ENCODE results near the gene COL9A3. TPM values are rescaled to one million over a fixed set of nuclear protein-coding genes. Genes with fewer than 3 reads are reported as not detected.
A peak's percentile ranks its signal among the peaks of the same experiment; 100 is the strongest.
"Not testable (repeated sequence)": the region's sequence is repeated elsewhere in the genome, so short reads cannot be mapped to it uniquely, and the experiment has no call there.

COL9A3 gene
- total RNA-seq, 1 donor from 2014 or later, result 2.9 TPM

DNA sequence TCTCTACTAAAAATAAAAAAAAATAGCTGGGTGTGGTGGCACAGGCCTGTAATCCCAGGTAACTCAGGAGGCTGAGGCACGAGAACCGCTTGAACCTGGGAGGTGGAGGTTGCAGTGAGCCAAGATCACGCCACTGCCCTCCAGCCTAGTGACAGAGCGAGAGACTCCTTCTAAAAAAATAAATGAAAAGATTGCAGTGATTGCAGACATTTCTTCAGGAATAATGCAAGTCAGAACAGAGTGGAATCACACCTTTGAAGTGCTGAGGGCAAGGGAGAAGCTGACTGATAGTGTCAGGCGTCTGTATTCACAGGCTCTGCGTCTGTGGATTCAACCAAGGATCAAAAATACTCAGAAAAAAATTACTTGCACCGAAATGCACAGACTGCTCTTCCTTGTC, 47.4 kb downstream of the COL9A3 start:
- no peak for ATAC-seq
- intact Hi-C loops (cut with micrococcal nuclease), result no loop called here

DNA sequence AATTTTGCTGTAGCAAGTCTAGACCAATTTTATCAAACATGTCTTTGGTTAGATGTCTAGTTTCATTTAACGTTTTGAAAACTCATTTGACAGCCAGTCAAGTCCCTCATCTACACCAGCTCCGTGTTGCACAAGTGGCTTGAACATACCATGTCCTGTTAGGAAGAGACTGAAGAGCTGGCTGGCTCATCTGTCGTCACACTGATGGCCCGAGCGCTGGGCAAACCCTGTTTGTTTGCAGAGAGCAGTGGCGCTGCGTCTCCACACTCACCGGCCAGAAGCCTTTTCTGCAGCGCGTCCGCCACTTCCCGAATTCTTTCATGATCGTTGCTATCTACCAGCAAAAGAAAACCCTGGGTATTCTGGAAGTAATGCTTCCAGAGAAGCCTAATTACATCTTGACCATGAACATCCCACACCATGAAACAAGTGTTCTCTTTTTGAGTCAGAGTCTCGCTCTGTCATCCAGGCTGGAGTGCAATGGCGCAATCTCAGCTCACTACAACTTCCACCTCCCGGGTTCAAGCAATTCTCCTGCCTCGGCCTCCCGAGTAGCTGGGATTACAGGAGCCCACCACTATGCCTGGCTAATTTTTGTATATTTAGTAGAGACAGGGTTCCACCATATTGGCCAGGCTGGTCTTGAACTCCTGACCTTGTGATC, 55.5 kb downstream of the COL9A3 start:
- DNase-seq, result no peak
- no peak for ATAC-seq
- intact Hi-C loops (cut with micrococcal nuclease), result loop anchor here (10.0 kb wide), 1 partner anchor 132 kb away; the partner anchor contains the start of gene BHLHE23

More for the DNA sequence above, 47.4 kb downstream of the COL9A3 start:
- no peak for DNase-seq

DNA sequence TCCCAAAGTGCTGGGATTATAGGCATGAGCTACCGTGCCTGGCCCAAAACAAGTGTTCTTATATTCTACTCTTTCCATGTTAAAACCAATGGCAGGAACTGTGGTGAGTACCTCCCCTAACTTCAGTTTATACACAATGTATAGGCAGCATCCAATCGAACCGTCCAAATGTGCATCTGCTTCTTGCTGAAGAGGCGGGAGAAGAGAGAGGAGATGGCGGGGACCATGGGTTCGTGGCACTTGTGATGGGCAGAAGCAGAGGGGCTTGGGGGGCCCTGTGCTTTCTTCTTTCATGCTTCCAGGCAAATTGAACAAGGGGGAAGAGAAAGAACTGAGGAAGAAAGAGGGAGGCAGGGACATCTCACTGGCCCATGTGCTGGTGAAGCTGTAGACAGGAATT, 56.0 kb downstream of the COL9A3 start:
- ATAC-seq, result no peak
- intact Hi-C loops (cut with micrococcal nuclease), result loop anchor here (10.0 kb wide), 1 partner anchor 132 kb away; the partner anchor contains the start of gene BHLHE23
- DNase-seq, result no peak

DNA sequence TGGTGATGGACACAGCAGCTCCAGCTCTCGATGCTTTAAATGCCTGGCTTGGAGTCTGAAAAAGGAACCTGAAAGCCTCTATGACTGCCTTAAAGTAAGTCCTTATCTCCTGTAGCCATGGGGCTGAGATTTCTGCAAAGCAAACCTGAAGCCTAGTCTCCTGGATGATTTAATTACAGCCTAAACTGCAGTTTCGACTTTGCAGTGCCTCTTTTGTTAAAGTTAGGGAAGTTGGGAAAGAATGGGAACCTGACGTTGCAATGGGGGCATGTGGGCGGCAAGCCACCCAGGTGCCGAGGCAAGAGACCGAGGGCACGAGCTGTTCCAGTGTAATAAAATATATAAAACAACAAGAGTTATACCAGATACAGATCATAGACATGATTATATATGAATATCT, 56.4 kb downstream of the COL9A3 start:
- ATAC-seq (no peak), DNase-seq (no peak)
- intact Hi-C loops (cut with micrococcal nuclease), result loop anchor here (10.0 kb wide), 1 partner anchor 132 kb away; the partner anchor contains the start of gene BHLHE23

DNA sequence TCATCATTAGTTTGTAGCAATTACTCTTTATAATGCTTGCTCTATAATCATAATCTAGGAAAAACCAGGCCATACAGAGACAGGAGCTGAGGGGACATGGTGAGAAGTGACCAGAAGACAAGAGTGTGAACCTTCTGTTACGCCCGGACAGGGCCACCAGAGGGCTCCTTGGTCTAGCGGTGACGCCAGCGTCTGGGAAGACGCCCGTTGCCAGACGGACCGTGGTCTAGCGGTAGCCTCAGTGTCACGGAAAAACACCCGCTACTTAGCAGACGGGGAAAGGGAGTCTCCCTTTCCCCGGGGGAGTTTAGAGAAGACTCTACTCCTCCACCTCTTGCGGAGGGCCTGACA, 56.8 kb downstream of the COL9A3 start:
- not testable (repeated sequence) for ATAC-seq
- intact Hi-C loops (cut with micrococcal nuclease), result loop anchor here (10.0 kb wide), 1 partner anchor 131 kb away; the partner anchor contains the start of gene BHLHE23
- peak; percentile 87 for DNase-seq

DNA sequence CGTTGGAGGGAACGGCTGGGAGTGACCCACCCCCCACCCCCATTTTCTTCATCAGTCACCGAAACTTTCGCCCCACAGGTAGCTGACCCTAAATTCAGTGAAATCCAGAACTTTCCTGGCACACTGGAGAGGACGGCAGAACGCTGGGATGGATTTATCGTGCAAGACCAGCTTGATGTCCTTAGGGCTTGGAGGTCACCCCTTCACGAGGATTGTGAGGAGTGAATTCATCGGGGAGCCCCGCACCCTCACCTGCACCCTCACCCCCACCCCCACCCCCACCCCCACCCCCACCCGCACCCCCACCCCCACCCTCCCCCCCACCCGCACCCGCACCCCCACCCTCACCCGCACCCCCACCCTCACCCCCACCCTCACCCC, 58.1 kb downstream of the COL9A3 start:
- DNase-seq (no peak), ATAC-seq (no peak)
- intact Hi-C loops (cut with micrococcal nuclease), result loop anchor here (10.0 kb wide), 1 partner anchor 130 kb away; the partner anchor contains the start of gene BHLHE23

DNA sequence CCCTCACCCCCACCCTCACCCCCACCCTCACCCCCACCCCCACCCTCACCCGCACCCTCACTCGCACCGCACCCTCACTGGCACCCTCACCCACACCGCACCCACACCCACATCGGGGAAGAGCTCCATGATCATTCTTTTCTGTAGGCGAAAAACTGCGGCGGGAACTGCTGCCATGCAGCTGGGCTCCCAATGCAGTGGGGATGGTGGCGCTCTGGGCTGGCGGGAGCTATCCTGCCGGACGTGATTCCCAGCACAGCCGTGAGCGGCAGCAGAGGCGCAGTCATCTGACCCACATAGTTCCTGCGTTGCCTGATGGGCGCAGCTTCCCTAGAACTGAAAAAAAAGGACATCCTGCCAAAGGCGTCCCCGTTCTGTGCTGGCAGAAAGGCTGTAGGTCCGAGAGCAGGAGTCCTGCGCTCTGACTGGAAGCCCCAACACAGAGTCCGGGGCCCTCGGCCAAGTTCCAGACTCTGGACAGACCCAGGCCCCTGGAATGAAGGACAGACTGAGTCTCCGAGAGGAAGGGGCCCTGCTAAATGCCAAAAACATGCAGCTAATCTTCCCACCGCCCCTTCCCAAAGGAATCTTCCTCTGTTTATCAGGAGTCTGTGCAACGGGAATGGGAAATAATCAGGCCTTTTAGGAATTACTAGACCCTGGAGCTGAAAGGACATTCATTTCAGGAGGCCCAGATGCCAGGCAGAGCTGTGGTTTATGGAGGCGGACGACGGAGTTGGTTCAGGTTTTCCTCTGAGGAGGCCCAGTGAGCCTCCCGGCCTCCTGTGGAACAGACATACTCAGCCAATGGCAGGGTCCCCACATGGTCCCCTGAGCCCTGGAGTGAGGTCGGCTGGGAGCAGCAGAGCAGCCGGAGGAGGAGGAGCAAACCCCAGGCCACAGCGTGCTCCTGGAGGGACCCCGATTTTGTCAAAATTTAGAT, 58.8 kb downstream of the COL9A3 start:
- ATAC-seq (peak; percentile 88), DNase-seq (peak; percentile 86)
- intact Hi-C loops (cut with micrococcal nuclease), result loop anchor here (10.0 kb wide), 1 partner anchor 129 kb away; the partner anchor contains the start of gene BHLHE23

DNA sequence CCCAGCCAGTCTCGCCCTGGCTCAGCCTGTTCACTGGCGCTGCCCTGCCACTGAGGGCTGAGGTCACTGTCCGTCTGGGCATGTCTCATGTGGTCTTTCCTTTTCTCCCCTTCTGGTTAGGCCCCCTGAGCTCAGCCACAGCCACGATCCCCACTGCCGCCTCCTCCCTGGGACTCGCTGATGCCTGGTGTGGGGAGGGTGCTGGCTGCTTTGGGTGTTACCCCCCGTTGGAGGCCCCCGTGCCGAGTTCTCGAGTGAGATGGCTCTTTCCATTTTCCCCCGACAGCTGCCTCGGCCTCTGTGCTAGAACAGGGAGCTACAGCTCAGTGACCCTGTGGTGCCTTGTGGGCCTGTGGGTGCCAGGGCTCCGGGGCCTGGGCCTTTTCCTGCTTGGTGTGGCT, 59.7 kb downstream of the COL9A3 start:
- DNase-seq, result no peak
- ATAC-seq, result peak; percentile 3
- intact Hi-C loops (cut with micrococcal nuclease), result loop anchor here (10.0 kb wide), 1 partner anchor 128 kb away; the partner anchor contains the start of gene BHLHE23

DNA sequence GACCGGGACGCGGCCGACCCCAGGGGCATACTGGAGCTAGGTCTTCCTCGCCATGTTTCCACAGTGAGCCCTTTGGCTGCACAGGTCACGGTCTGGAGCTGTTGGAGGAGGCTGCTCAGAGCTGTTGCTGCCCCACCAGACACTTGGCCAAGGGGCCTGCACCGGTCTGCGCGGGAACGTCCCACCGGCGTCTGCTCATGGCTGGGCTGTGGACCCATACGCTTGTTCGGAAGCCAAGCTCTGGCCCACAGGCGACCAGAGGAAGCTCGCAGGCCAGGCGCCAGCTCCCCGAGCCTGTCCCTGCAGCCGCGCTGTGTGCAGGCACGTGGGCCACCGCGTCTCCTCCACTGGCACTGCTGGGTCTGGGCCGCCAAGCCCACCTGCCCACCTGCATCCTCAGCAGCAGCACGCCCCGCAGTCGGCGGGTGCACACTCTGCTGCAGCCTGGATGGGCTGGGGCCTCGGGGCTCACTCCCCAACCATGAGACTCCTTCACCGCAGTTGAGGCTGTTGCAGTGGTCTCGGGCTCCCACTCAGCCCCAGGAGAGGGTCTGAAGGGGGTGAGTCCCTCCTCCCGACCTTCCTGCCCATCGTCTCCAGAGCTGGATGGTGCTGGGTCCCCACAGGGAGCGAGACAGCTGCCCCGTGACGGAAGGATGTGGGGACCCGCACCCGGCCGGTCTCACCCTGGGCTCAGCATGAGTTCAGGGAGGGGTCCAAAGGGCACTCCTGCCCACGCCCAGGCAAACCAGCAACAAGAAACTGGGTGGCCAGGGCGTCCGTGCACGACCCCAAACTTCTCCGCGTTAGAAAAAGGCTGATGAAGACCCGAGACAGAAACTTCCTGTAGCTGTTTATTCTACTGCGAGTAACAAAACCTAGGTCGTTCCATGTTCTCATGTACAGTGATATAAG, 60.3 kb downstream of the COL9A3 start:
- DNase-seq (peak; percentile 92), ATAC-seq (peak; percentile 93)
- intact Hi-C loops (cut with micrococcal nuclease), result loop anchor here (10.0 kb wide), 1 partner anchor 128 kb away; the partner anchor contains the start of gene BHLHE23

DNA sequence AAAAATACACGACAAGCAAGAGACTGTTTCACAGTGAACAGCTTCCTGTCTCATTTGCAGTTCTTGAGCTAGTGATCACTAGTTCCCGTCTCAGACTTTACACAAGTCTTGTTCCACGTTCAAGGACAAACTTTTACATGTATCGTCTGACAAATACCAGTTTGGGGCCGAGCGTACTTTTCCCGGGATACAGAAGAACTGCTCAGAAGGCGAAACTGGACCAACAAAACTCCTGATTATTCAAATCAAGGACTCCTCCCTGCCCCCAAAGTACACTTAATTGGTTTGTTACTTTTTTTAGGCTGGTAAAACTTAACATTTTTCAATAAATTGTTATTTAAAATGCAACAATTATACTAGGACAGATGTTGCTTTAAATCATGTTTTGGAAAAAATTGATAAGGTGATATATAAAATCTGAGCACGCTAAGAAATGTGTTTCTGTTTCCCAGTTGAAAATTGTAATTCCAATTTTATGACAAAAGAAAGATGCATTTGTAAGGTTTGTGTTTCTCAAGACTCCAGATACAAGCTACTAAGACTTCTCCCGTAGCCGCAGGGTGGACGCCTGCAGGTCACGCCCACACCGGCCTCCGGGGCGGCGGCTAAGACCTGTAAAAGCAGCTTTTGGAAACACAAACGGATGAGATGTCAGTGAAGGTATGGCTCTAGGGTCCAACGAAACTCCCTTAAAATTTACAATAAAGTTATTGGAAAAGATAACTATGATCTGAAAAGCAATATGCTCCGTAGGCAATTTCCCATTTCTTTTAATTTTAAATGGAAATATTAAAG, 61.6 kb downstream of the COL9A3 start:
- ATAC-seq, result no peak
- no peak for DNase-seq
- intact Hi-C loops (cut with micrococcal nuclease), result loop anchor here (10.0 kb wide), 1 partner anchor 126 kb away; the partner anchor contains the start of gene BHLHE23

DNA sequence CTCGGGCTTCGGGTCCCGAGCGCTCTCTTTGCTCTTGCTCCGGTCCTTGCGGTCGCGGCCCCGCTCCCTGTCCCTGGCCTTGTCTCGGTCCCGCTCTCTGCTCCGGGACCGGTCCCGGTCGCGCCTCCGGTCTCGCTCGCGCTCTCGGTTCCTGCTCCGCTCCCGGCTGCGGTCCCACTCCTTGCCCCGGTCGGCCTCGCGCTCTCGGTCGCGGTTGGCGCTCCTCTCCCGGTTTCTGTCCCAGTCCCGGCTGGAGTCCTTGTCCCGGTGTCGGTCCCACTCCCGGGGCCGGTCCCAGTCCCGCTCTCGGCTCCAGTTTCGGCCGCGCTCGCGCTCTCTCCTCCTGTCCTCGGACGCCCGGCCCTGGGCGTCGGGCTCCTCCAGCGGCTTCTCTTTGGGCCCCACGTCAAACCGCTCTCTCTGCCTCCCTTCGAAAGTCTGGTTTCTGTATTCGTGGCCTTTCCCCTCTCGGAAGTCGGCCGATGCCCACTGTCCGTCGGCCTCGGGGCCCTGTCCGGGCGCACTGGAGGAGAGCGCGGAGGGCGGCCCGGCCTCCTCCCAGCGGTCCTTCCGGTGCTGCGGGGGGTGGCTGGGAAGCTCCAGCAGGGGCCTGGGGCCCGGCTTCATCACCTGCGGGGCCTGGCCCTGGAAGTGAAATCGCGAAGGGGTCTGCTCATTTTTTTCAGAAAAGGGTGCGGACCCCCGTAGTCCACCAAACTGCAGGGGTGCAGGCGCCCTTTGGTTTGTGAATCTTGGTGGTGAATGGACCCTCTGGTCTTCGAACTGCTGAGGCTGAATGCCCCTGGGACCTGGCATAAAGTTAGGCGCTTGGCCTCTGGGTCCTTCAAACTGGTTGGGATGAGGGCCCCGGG, 62.7 kb downstream of the COL9A3 start:
- no peak for ATAC-seq
- intact Hi-C loops (cut with micrococcal nuclease), result loop anchor here (10.0 kb wide), 1 partner anchor 125 kb away; the partner anchor contains the start of gene BHLHE23
- no peak for DNase-seq

DNA sequence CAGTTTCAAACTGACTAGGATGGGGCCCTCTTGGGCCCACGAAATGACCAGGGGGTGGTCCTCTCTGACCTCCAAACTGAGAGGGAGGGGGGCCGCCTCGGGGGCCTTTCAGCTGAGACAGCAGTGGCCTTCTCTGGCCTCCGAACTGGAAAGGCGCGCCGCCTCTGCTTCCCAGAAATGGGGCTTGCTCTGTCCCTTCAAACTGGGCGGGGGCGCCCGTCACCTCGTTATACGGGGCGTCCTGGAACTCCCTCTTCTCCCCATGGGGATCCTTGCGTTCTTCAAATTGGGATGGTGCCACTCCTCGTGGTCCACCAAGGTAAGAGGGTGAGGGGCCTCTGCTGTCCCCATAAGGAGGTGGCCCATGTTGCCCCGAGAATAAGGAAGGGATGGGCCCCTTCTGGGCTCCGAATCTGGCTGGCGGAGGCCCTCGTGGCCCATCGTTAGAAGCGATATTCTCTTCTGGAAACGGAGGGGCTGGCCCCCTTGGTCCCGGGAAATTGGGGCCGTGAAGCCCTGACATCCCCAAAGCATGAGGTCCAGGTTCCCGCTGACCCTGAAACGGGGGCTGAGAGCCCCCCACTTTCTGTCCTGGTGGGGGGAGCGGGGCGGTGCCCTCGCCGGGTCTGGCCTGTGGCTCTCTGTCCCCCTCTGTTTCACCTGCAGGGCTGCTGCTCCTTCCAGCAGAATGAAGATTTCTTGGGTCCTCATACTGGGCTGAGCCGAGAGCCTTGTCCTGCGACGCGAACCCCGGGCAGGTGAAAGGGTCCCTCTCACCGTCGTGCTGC, 63.5 kb downstream of the COL9A3 start:
- DNase-seq (no peak), ATAC-seq (no peak)
- intact Hi-C loops (cut with micrococcal nuclease), result no loop called here

DNA sequence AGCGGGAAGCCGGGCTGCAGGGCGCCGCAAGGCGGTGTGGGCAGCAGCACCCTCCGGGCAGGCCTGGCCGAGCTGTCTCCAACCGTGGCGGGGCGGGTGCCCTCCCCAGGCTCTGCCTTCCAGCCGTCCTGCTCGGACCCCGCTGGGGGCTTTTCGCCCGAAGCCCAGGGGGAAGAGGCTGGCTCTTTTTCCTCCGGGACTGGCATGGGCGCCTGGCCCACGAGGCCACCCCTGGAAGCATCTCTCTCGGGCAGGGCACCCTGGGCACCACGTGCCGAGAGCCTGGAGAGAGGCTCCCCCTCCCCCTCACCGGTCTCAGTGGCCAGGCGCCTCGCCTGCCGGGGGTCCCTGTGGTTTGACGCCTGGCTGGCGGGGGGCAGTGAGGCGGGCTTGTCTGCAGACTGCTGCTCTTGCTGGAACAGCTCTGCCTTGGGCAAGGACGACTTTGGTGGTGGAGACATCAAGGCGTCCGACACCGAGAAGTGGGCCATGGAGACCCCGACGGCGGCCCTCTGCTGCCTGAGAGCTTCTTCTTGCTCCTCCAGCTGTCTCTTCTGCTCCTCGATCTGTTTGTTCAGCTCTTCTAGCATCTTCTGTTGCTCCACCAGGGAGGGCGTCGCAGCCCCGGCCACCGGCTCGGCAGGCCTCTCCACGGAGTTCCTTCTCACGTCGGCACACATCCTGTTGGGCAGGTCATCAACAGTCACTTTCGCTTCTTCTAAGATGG, 64.2 kb downstream of the COL9A3 start:
- DNase-seq (no peak), ATAC-seq (no peak)

DNA sequence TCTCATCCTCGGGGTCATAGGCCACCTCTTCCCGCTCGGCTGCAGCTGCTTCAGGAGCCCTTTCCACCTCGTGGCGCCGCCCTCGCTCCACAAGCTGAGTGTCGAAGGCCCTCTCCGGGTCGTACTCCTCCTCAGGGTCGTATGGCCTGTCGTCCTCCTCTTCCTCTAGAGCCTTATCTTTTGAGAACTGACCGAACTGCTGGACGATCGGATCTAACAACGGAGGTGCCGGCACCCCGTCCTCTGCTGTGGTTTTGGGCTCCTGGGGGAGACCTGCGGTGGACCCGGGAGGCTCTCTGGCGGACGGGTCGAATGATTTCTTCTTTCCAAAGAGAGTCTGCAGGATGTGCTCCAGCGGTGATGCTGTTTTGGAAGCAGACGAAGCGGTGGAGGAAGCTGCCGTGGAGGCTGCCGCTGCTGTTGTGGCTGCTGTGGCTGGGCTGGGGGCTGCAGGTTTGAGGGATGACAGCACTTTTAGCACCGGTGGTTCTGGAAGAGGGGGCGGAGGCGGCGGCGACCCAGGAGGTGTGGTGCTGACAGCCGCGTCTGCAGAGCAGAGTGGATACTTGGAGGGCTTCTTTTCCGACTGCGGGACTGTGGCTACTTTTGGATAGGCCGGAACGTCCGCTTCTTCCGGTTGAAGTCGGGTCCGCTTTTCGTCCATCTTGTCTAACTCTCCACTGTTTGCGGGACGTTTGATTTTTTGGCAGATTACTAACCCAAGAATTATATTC, 65.0 kb downstream of the COL9A3 start:
- intact Hi-C loops (cut with micrococcal nuclease), result no loop called here
- ATAC-seq, result no peak
- DNase-seq, result no peak

More for the DNA sequence above, 64.2 kb downstream of the COL9A3 start:
- intact Hi-C loops (cut with micrococcal nuclease), result no loop called here

DNA sequence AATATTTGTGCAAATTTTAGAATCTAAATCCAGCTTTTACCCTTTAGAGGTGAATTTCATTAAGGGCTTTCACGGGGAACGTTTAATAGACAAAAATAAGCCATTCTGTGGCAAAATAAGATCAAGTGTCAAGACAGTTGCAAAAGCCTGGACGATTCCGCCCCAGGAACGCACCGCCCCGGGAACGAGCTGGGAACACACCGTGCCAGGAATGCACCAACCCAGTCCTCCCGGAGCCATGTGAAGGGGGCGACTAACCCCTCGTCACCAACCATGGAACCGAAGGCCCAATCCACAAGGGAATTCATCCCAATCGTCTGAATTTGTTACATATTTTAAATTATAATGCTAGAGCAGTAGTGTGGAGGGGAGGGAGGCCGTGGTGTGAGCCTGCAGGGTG, 65.6 kb downstream of the COL9A3 start:
- DNase-seq (no peak), ATAC-seq (no peak)
- intact Hi-C loops (cut with micrococcal nuclease), result no loop called here

Data from left ventricle myocardium superior (tissue), 1 donor.